ENCODE results near the gene TRAM2.

The TRAM2 gene

GRCh38 chr6:52526634-52527033 is 50.2 kb downstream of the TRAM2 start:
- ATAC-seq, result no peak

GRCh38 chr6:52524918-52525317 is 51.9 kb downstream of the TRAM2 start:
- ATAC-seq, result no peak

- ATAC-seq, result no peak
These were observed 53.3 kb downstream of the TRAM2 start for GRCh38 chr6:52523378-52524142.

GRCh38 chr6:52522655-52523054 is 54.2 kb downstream of the TRAM2 start:
- ATAC-seq, result no peak

GRCh38 chr6:52522151-52522626 is 54.7 kb downstream of the TRAM2 start:
- no peak for ATAC-seq

GRCh38 chr6:52519618-52520017 is 57.2 kb downstream of the TRAM2 start:
- ATAC-seq, result no peak

- ATAC-seq, result no peak
These were observed 58.4 kb downstream of the TRAM2 start for GRCh38 chr6:52518279-52518945.

- peak; percentile 79 to 85 for ATAC-seq
These were observed 59.2 kb downstream of the TRAM2 start for GRCh38 chr6:52517502-52518278.

GRCh38 chr6:52516943-52517342 is 59.9 kb downstream of the TRAM2 start:
- no peak for ATAC-seq

- no peak for ATAC-seq
These were observed 60.6 kb downstream of the TRAM2 start for GRCh38 chr6:52516269-52516668.

GRCh38 chr6:52515219-52515960 is 61.5 kb downstream of the TRAM2 start:
- no peak for ATAC-seq

GRCh38 chr6:52514514-52514913 is 62.3 kb downstream of the TRAM2 start:
- ATAC-seq, result no peak

GRCh38 chr6:52513896-52514295 is 63.0 kb downstream of the TRAM2 start:
- no peak for ATAC-seq

GRCh38 chr6:52513464-52513863 is 63.4 kb downstream of the TRAM2 start:
- no peak for ATAC-seq

- ATAC-seq, result no peak
These were observed 64.7 kb downstream of the TRAM2 start for GRCh38 chr6:52512199-52512598.

- no peak for ATAC-seq
These were observed 65.2 kb downstream of the TRAM2 start for GRCh38 chr6:52511572-52512151.

GRCh38 chr6:52511163-52511562 is 65.7 kb downstream of the TRAM2 start:
- no peak for ATAC-seq

- ATAC-seq, result no peak
These were observed 66.7 kb downstream of the TRAM2 start for GRCh38 chr6:52510213-52510562.

- ATAC-seq, result no peak
These were observed 67.3 kb downstream of the TRAM2 start for GRCh38 chr6:52509281-52510212.

GRCh38 chr6:52508261-52508739 is 68.6 kb downstream of the TRAM2 start:
- no peak for ATAC-seq

Measured in activated CD4-positive, CD25-positive, alpha-beta regulatory T cell treated with anti-CD3 and anti-CD28 coated beads, Interleukin-2, amount 50 U/mL, for 24 hours (primary cell).